Mesodermal cell (in vitro differentiated cells): ENCODE results near the gene LRRIQ1. TPM values are rescaled to one million over a fixed set of nuclear protein-coding genes. Genes with fewer than 3 reads are reported as not detected.
A peak's percentile ranks its signal among the peaks of the same experiment; 100 is the strongest.
"Not testable (repeated sequence)": the region's sequence is repeated elsewhere in the genome, so short reads cannot be mapped to it uniquely, and the experiment has no call there.

Experiments
- H3K27ac ChIP-seq: 2 replicates; pipeline ENCODE4 v1.7.0; 2013; ENCODE audit warnings: mild to moderate bottlenecking, low read depth, low read length, moderate library complexity; ENCODE audit not compliant: severe bottlenecking
- H3K36me3 ChIP-seq: 2 replicates; pipeline ENCODE4 v1.7.1; 2013; ENCODE audit warnings: mild to moderate bottlenecking, low read length, moderate library complexity; ENCODE audit not compliant: control insufficient read depth, insufficient read depth
- H3K4me1 ChIP-seq: one replicate; pipeline ENCODE4 v1.7.1; 2013; ENCODE audit warnings: mild to moderate bottlenecking, low read length; ENCODE audit not compliant: insufficient read depth, control insufficient read depth, poor library complexity, severe bottlenecking
- H3K4me3 ChIP-seq: 2 replicates; pipeline ENCODE4 v1.7.0; 2013; ENCODE audit warnings: low read length, control low read depth, mild to moderate bottlenecking; ENCODE audit not compliant: insufficient read depth, poor library complexity, severe bottlenecking; ENCODE audit errors: extremely low read depth
- H3K9me3 ChIP-seq: 2 replicates; pipeline ENCODE4 v1.7.1; 2013; ENCODE audit warnings: mild to moderate bottlenecking, low read length, moderate library complexity; ENCODE audit not compliant: control insufficient read depth
- WGBS, 2 experiments: methylation state at CpG; one replicate each; pipeline ENCODE4 v1.1.5; 2013; ENCODE audit warnings: missing lambda C conversion rate in 2 of 2; ENCODE audit not compliant: insufficient coverage in 2 of 2; 5-methylcytosine and 5-hydroxymethylcytosine counted together
- polyA plus RNA-seq, 2 experiments: library from polyadenylated mRNA; stranded (reverse); fragments of 50-300 nt; gene quantifications; one replicate each; pipeline ENCODE4 v1.2.3, GENCODE V29; 2013

The LRRIQ1 gene, protein sequence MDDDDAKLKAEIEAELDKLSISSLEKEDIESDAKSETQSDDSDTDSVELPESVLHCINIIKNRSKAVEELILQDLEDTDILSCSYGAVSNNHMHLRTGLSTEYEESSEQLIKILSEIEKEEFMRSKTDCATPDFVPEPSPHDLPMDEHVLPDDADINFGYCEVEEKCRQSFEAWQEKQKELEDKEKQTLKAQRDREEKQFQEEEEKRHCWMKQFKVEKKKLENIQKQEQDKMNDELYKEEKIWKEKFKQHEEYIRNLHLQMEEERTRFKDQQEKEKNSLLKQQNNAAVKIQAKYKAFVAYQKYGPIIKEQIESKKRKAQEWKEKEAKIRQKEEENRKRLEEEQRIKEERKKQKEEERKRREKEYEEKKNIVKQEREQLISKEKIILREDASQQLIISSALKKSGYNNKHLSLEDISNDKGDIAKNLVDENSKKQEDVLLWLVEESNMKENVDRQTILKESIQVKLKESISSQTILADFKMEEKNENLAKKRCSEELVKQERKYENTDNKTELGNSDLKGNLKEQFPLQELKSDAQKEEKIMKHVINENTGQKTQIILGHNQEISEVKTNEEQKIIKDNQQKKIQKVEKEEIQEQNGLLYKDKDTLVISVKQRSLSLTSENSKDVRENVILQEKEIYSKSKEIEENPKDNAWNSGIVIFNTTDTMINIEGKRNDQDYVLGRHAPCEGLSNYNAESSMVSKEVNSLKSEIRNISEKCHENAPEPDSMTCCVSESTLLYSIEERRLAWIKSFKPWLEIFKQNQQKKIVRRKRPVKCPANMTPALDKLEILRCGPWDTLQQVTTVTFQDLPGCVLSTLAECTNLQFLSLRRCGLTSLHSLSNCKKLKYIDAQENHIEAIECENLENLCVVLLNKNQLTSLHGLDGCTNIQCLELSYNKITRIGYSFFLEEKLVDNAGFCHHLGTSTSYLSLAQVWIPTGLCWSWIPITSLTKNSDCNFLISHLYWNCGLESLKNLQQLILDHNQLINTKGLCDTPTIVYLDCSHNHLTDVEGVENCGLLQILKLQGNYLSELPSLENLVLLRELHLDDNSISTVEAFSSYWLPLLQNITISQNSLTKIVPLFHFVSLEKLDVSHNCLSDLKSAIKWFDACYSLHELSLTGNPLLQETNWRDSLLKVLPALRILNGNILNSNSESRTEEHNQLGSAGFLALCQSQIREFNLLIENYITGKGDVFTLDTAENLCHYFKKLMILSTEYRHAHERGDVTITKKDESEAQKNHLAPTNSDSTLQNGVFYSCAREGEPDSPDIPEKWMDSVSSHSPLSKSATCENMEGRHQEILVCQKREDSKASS (N-terminal part only)
- 1.2 TPM for polyA plus RNA-seq (2013, experiment 1 of 2)
- 3.0 TPM for polyA plus RNA-seq (2013, experiment 2 of 2)

DNA sequence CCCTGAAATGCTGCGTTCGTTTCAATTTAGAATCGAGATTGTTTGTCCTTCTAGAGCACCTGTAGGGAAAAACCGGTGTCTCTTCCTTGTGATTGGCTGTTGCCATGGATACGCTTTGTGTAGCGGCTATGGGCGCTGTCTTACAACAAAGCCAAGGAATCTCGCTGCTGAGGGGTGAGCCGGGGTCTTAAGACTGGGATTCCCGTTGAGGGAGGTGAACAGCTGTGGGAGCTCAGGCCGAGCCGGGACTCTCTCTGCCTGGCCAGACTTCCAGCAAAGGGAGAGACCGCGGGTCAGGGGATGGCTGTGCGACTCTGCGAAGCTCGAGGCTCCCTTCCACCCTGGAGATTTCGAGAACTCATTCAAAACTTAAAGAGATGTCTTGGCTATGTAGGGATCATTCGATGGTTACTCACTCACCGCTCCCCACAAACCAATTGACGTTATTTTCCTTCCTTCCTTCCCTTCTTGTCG, at the start of gene LRRIQ1, which contains the start of gene TSPAN19:
Gene LRRIQ1 (plus strand): TSS at position 118 of the 474 bp plus-strand sequence. CDS start 1,826 bp downstream, outside the sequence.
Gene TSPAN19 (minus strand): TSS at position 44 of the 474 bp plus-strand sequence. CDS start 6,331 bp downstream, outside the sequence.
- Histone ChIP-seq H3K9me3 (no peaks in the 10 kb centered on the region), H3K27ac (peak within 1 kb of the TSS; percentile 65), H3K36me3 (no peaks in the 10 kb centered on the region), H3K4me3 (peak within 1 kb of the TSS; percentile 42), H3K4me1 (no peaks in the 10 kb centered on the region)
- 0% methylated on average over 12 to 13 of the region's 22 CpGs for WGBS, 2 experiments

DNA sequence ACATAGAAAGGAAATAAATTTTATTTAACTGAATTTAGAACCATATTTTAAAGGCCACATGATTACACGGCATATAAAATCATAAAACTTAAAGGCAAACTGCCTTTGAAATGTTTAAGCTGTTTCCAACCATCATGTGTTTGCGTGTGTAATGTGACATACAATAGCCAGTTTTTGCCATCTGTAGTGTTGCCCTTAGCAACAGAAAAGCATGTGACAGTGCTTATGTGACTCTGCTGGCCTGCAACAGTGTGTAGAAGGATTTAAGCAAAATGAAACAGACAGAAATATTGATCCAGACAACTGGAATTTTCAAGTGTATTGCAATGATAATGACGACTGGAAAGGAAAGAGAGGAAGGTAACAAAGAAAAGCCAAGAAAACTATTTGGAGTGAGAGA, 49.6 kb upstream of the LRRIQ1 start:
- 81 to 85% methylated on average over 2 to 3 of the region's 3 CpGs for WGBS, 2 experiments
- Histone ChIP-seq H3K36me3 (no peaks in the 10 kb centered on the region), H3K9me3 (no peaks in the 10 kb centered on the region), H3K27ac (no peak overlapping the region), H3K4me1 (no peaks in the 10 kb centered on the region), H3K4me3 (no peak overlapping the region)

DNA sequence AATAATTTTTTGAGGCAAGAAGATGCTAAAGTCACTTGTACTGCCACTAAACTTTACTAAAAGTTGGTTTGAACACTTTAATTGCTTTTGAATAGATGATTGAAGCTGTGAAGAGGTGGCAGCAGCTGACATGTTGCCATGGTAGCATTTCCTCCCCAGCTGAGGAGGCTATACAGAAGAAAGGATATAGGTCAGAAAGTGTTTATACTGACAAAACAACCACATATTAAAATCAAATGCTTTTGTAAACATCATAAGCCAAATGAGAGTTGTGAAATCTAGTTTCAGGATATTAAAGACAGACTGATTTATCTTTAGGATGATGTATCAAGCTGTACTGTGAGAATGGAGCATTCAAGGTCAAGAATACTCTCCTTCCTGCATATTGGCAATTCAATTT, 41.7 kb upstream of the LRRIQ1 start:
- H3K36me3 ChIP-seq, result no peaks in the 10 kb centered on the region
- no peak overlapping the region for H3K4me3 ChIP-seq
- H3K27ac ChIP-seq, result no peak overlapping the region
- H3K9me3 ChIP-seq, result no peaks in the 10 kb centered on the region
- no peaks in the 10 kb centered on the region for H3K4me1 ChIP-seq

DNA sequence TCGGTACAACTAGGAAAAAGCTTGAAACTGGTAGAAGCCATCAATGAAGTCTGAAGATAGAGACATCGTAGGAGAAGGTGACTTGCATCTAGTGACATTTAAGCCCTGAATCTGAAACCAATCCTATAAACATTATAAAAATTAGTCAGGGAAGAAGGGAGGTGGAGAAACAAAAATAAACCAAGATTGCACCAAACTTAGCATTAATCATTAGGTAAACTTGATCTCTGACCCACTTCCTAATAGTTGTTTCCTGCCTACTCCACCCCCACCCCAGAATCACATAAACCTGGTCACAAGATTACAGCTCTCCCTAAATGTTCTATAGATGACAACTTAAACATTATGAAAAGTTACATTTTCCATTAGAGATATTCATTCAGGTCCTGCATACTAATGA, 40.5 kb upstream of the LRRIQ1 start:
- H3K4me3 ChIP-seq, result no peak overlapping the region
- no peaks in the 10 kb centered on the region for H3K4me1 ChIP-seq
- H3K36me3 ChIP-seq, result no peaks in the 10 kb centered on the region
- no peaks in the 10 kb centered on the region for H3K9me3 ChIP-seq
- whole genome bisulfite sequencing, 2 experiments, result no CpG with 5 or more reads among the region's 2 CpGs
- no peak overlapping the region for H3K27ac ChIP-seq

GRCh38 chr12:84996759-84997158, 39.4 kb upstream of the LRRIQ1 start:
- no CpG with 5 or more reads among the region's 1 CpG for WGBS, 2 experiments

GRCh38 chr12:84998341-84998740, 37.8 kb upstream of the LRRIQ1 start:
- H3K36me3 ChIP-seq, result no peaks in the 10 kb centered on the region
- H3K4me1 ChIP-seq, result no peaks in the 10 kb centered on the region

More at GRCh38 chr12:84996759-84997158, 39.4 kb upstream of the LRRIQ1 start:
- Histone ChIP-seq H3K4me1 (no peaks in the 10 kb centered on the region), H3K4me3 (no peak overlapping the region), H3K9me3 (no peaks in the 10 kb centered on the region), H3K36me3 (no peaks in the 10 kb centered on the region), H3K27ac (no peak overlapping the region)

DNA sequence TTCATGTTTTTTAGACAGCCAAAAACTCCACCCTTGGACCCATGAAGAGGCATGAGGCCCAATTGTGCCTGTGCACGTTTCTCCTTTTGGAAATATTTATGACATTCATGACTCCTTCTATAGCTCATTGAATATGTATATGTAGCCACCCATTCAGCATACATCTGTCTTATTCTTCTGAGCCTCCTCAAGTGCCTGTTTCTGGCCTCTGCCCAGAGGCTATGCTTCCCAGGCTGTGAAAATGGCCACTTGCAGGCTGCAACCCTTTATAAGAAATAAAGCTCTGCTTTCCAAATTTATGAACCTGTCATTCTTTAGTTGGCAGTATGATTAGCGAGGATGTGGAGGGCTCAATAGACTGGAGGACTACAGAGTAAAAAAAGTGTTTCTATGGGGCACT, 35.4 kb upstream of the LRRIQ1 start:
- Histone ChIP-seq H3K4me3 (no peak overlapping the region), H3K4me1 (no peaks in the 10 kb centered on the region), H3K9me3 (no peaks in the 10 kb centered on the region), H3K27ac (no peak overlapping the region), H3K36me3 (no peaks in the 10 kb centered on the region)
- no CpG with 5 or more reads among the region's 2 CpGs for WGBS, 2 experiments

More at GRCh38 chr12:84998341-84998740, 37.8 kb upstream of the LRRIQ1 start:
- Histone ChIP-seq H3K9me3 (no peaks in the 10 kb centered on the region), H3K4me3 (no peak overlapping the region), H3K27ac (no peak overlapping the region)

DNA sequence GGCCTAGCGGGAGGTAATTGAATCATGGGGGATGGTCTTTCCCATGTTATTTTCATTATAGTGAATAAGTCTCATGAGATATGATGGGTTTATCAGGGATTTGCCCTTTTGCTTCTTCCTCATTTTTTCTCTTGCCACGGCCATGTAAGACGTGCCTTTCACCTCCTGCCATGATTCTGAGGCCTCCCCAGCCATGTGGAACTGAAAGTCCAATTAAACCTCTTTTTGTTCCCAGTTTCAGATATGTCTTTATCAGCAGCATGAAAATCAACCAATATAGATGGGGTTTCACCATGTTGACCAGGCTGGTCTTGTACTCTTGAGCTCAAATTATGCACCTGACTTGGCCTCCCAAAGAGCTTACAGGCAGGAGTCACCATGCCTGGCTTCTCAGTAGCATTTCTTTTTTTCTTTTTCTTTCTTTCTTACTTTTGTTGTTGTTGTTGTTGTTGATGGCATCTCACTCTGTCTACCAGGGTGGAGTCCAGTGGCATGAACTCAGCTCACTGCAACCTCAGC, 33.3 kb upstream of the LRRIQ1 start:
- Histone ChIP-seq H3K9me3 (no peaks in the 10 kb centered on the region), H3K27ac (no peak overlapping the region), H3K4me1 (no peaks in the 10 kb centered on the region), H3K4me3 (no peak overlapping the region), H3K36me3 (no peaks in the 10 kb centered on the region)
- 94% methylated on average over 2 of the region's 3 CpGs; no CpG with 5 or more reads in 1 of the 2 experiments for WGBS, 2 experiments

DNA sequence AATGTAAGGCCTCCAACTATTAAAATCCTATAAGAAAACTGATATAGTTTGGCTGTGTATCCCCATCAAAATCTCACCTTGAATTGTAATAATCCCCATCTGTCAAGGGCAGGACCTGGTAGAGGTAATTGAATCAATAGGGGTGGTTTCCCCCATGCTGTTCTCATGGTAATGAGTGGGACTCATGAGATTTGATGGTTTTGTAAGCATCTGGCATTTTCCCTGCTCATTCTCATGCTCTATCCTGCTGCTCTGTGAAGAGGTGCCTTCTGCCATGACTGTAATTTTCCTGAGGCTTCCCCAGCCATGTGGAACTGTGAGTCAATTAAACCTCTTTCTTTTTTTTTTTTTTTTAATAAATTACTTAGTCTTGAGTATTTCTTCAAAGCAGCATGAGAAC, 31.9 kb upstream of the LRRIQ1 start:
- Histone ChIP-seq H3K9me3 (no peaks in the 10 kb centered on the region), H3K4me1 (no peaks in the 10 kb centered on the region), H3K4me3 (no peak overlapping the region), H3K36me3 (no peaks in the 10 kb centered on the region), H3K27ac (no peak overlapping the region)

GRCh38 chr12:85005047-85005446, 31.1 kb upstream of the LRRIQ1 start:
- H3K4me3 ChIP-seq, H3K9me3 ChIP-seq, H3K36me3 ChIP-seq, H3K27ac ChIP-seq, H3K4me1 ChIP-seq: not testable (repeated sequence)
- 25 to 38% methylated on average over 1 to 2 of the region's 2 CpGs for WGBS, 2 experiments
